K562 (cell line): Measurements from ENCODE around the gene SCARF2. TPM values are rescaled to one million over a fixed set of nuclear protein-coding genes. Genes with fewer than 3 reads are reported as not detected.

ENCODE experiments used
- HDAC6 ChIP-seq: IDR thresholded peaks from 2 replicates; pipeline ENCODE4 v1.6.1; 2012; ENCODE audit warnings: low read depth, mild to moderate bottlenecking, control low read depth, inconsistent platforms, low read length, moderate library complexity
- JUN ChIP-seq, 2 experiments: sonication (generic) in 1 of 2; formaldehyde crosslinking in 1 of 2; IDR thresholded peaks; 2 replicates each; pipeline versions ENCODE4 v1.6.1 to v1.8.0; 2012 to 2022; ENCODE audit warnings: borderline replicate concordance in 2 of 2, mild to moderate bottlenecking in 2 of 2, improper control_type of control experiment in 1 of 2, low read depth in 1 of 2, low read length in 1 of 2, missing genetic modification reagents in 1 of 2
- MAFF ChIP-seq: IDR thresholded peaks from 2 replicates; pipeline ENCODE4 v1.6.1; 2012; ENCODE audit warnings: low read length, improper control_type of control experiment
- NR2F6 ChIP-seq: fragments of 450-650 bp; formaldehyde crosslinking; IDR thresholded peaks from 2 replicates; pipeline ENCODE4 v1.4.0; 2020; ENCODE audit warnings: mild to moderate bottlenecking
- SMAD3 ChIP-seq: fragments of 450-650 bp; formaldehyde crosslinking; conservative IDR thresholded peaks from 2 replicates; pipeline ENCODE4 v1.4.0; 2020; ENCODE audit warnings: mild to moderate bottlenecking
- ZNF668 ChIP-seq: fragments of 250-450 bp; sonication (Bioruptor Pico); IDR thresholded peaks from 2 replicates; pipeline ENCODE4 v1.8.0; 2022; ENCODE audit warnings: mild to moderate bottlenecking, inconsistent platforms
- ZNF699 ChIP-seq: fragments of 250-450 bp; sonication (Bioruptor Pico); IDR thresholded peaks from 2 replicates; pipeline ENCODE4 v1.8.0; 2021; ENCODE audit warnings: mild to moderate bottlenecking, moderate library complexity; ENCODE audit not compliant: insufficient replicate concordance
- polyA plus RNA-seq, 8 experiments: library from polyadenylated mRNA; depleted of rRNA in 4 of 8; stranded (reverse) in 5 of 8; unstranded in 3 of 8; fragments of >200 nt; fragmentation: Nextera tagmentation in 2 of 8; fragmentation: Illumina TruSeq in 1 of 8; extraction: Ambion mirVana in 2 of 8; extraction: Trizol in 1 of 8; gene quantifications; 2 replicates each; pipeline versions ENCODE4 v1.2.1 to v1.2.3, GENCODE V29; 2011 to 2014; ENCODE audit warnings: inconsistent platforms in 1 of 8, missing spikeins in 1 of 8
- total RNA-seq, 7 experiments: library from RNA; depleted of rRNA in 6 of 7; stranded (reverse); fragments of >200 nt in 6 of 7; fragmentation: Illumina TruSeq in 2 of 7; extraction: Trizol in 2 of 7; gene quantifications; 2 replicates each; pipeline versions ENCODE4 v1.2.1 to v1.2.3, GENCODE V29; 2011 to 2021; ENCODE audit warnings: low replicate concordance in 1 of 7
- TF ChIP-seq, protein P1 (sequence below): fragments of 450-650 bp; IDR thresholded peaks from 2 replicates; pipeline ENCODE4 v1.6.1; 2016; ENCODE audit warnings: mild to moderate bottlenecking, moderate library complexity
- TF ChIP-seq, protein P2 (sequence below): fragments of 450-650 bp; IDR thresholded peaks from 2 replicates; pipeline ENCODE4 v1.6.1; 2018; ENCODE audit warnings: mild to moderate bottlenecking, low read depth; ENCODE audit not compliant: partially characterized antibody
- TF ChIP-seq, protein P3 (sequence below): fragments of 450-650 bp; IDR thresholded peaks from 2 replicates; pipeline ENCODE4 v1.7.1; 2018; ENCODE audit warnings: mild to moderate bottlenecking, low read depth; ENCODE audit not compliant: partially characterized antibody

The SCARF2 gene
- total and polyA plus RNA-seq, 9 of the 15 experiments (the other 6 are each of a cell fraction or from before 2014, with no cell fraction given), result 0.06 to 0.32 (median 0.21) TPM; not detected in 5

DNA sequence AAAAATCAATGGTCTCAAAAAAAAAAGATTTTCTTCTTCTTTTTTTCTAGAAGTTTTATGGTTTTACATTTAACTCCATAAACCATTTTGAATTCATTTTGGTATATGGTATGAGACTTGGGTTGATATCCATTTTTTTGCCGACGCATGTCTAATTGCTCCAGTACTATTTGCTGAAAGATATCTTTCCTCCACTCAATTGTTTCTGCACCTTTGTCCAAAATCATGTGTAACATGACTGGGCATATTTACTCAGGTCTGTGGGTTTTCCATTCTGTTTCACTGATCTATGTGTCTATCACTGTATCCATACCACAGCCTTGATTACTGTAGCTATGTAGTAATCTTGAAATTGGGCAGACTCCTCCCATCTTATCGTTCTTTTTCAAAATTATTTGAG, 15.6 kb upstream of the SCARF2 start (continued):
- TF ChIP-seq, protein P1, sequence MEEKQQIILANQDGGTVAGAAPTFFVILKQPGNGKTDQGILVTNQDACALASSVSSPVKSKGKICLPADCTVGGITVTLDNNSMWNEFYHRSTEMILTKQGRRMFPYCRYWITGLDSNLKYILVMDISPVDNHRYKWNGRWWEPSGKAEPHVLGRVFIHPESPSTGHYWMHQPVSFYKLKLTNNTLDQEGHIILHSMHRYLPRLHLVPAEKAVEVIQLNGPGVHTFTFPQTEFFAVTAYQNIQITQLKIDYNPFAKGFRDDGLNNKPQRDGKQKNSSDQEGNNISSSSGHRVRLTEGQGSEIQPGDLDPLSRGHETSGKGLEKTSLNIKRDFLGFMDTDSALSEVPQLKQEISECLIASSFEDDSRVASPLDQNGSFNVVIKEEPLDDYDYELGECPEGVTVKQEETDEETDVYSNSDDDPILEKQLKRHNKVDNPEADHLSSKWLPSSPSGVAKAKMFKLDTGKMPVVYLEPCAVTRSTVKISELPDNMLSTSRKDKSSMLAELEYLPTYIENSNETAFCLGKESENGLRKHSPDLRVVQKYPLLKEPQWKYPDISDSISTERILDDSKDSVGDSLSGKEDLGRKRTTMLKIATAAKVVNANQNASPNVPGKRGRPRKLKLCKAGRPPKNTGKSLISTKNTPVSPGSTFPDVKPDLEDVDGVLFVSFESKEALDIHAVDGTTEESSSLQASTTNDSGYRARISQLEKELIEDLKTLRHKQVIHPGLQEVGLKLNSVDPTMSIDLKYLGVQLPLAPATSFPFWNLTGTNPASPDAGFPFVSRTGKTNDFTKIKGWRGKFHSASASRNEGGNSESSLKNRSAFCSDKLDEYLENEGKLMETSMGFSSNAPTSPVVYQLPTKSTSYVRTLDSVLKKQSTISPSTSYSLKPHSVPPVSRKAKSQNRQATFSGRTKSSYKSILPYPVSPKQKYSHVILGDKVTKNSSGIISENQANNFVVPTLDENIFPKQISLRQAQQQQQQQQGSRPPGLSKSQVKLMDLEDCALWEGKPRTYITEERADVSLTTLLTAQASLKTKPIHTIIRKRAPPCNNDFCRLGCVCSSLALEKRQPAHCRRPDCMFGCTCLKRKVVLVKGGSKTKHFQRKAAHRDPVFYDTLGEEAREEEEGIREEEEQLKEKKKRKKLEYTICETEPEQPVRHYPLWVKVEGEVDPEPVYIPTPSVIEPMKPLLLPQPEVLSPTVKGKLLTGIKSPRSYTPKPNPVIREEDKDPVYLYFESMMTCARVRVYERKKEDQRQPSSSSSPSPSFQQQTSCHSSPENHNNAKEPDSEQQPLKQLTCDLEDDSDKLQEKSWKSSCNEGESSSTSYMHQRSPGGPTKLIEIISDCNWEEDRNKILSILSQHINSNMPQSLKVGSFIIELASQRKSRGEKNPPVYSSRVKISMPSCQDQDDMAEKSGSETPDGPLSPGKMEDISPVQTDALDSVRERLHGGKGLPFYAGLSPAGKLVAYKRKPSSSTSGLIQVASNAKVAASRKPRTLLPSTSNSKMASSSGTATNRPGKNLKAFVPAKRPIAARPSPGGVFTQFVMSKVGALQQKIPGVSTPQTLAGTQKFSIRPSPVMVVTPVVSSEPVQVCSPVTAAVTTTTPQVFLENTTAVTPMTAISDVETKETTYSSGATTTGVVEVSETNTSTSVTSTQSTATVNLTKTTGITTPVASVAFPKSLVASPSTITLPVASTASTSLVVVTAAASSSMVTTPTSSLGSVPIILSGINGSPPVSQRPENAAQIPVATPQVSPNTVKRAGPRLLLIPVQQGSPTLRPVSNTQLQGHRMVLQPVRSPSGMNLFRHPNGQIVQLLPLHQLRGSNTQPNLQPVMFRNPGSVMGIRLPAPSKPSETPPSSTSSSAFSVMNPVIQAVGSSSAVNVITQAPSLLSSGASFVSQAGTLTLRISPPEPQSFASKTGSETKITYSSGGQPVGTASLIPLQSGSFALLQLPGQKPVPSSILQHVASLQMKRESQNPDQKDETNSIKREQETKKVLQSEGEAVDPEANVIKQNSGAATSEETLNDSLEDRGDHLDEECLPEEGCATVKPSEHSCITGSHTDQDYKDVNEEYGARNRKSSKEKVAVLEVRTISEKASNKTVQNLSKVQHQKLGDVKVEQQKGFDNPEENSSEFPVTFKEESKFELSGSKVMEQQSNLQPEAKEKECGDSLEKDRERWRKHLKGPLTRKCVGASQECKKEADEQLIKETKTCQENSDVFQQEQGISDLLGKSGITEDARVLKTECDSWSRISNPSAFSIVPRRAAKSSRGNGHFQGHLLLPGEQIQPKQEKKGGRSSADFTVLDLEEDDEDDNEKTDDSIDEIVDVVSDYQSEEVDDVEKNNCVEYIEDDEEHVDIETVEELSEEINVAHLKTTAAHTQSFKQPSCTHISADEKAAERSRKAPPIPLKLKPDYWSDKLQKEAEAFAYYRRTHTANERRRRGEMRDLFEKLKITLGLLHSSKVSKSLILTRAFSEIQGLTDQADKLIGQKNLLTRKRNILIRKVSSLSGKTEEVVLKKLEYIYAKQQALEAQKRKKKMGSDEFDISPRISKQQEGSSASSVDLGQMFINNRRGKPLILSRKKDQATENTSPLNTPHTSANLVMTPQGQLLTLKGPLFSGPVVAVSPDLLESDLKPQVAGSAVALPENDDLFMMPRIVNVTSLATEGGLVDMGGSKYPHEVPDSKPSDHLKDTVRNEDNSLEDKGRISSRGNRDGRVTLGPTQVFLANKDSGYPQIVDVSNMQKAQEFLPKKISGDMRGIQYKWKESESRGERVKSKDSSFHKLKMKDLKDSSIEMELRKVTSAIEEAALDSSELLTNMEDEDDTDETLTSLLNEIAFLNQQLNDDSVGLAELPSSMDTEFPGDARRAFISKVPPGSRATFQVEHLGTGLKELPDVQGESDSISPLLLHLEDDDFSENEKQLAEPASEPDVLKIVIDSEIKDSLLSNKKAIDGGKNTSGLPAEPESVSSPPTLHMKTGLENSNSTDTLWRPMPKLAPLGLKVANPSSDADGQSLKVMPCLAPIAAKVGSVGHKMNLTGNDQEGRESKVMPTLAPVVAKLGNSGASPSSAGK, result no peak
- TF ChIP-seq JUN (IDR thresholded peaks at IDR 0.05; ENCODE audit: borderline replicate concordance, low read depth, low read length) (no peak), JUN (CRISPR knock-in tag; IDR thresholded peaks at IDR 0.05; ENCODE audit: borderline replicate concordance) (no peak), HDAC6 (no peak), MAFF (peak; percentile 75), ZNF699 (peak; percentile 33), ZNF668 (no peak), SMAD3 (CRISPR knock-in tag) (no peak), NR2F6 (CRISPR knock-in tag) (peak; percentile 54; the same call in 1 of the 2 replicates)
- TF ChIP-seq, protein P2, sequence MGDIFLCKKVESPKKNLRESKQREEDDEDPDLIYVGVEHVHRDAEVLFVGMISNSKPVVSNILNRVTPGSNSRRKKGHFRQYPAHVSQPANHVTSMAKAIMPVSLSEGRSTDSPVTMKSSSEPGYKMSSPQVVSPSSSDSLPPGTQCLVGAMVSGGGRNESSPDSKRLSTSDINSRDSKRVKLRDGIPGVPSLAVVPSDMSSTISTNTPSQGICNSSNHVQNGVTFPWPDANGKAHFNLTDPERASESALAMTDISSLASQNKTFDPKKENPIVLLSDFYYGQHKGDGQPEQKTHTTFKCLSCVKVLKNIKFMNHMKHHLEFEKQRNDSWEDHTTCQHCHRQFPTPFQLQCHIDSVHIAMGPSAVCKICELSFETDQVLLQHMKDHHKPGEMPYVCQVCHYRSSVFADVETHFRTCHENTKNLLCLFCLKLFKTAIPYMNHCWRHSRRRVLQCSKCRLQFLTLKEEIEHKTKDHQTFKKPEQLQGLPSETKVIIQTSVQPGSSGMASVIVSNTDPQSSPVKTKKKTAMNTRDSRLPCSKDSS, result no peak
- TF ChIP-seq, protein P3, sequence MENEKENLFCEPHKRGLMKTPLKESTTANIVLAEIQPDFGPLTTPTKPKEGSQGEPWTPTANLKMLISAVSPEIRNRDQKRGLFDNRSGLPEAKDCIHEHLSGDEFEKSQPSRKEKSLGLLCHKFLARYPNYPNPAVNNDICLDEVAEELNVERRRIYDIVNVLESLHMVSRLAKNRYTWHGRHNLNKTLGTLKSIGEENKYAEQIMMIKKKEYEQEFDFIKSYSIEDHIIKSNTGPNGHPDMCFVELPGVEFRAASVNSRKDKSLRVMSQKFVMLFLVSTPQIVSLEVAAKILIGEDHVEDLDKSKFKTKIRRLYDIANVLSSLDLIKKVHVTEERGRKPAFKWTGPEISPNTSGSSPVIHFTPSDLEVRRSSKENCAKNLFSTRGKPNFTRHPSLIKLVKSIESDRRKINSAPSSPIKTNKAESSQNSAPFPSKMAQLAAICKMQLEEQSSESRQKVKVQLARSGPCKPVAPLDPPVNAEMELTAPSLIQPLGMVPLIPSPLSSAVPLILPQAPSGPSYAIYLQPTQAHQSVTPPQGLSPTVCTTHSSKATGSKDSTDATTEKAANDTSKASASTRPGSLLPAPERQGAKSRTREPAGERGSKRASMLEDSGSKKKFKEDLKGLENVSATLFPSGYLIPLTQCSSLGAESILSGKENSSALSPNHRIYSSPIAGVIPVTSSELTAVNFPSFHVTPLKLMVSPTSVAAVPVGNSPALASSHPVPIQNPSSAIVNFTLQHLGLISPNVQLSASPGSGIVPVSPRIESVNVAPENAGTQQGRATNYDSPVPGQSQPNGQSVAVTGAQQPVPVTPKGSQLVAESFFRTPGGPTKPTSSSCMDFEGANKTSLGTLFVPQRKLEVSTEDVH, result no peak
